Measurements from ENCODE around the gene GATA3. TPM values are rescaled to one million over a fixed set of nuclear protein-coding genes. Genes with fewer than 3 reads are reported as not detected.

Gene GATA3
- total RNA-seq, 1 donor from 2014 or later, result 1.4 TPM

DNA sequence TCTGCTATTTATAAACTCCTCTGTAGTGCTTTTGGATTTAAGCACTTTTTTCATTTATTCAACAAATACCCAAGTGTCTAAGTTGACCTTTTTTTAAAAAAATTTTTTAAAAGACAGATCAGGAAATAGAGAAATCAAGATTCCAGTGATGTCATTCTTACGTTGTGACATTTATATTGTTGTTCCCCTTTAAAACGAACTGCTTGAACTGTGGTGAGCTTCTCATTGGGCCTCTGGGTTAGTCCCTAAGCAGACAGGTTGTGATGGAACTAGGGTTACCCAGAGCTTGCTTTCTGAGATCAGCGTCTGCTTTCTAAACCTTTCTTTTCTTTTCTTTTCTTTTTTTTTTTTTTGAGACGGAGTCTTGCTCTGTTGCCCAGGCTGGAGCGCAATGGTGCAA, 22.4 kb downstream of the GATA3 start:
- H3K9me3 ChIP-seq (replicated peaks), result no peaks in the 10 kb centered on the region
- no peak overlapping the region for H3K4me3 ChIP-seq
- no peaks in the 10 kb centered on the region for H3K36me3 ChIP-seq
- DNase-seq, result no peak
- H3K27me3 ChIP-seq (ENCODE audit: low read depth), result peaks cover 48% of the 10 kb centered on the region
- no peak overlapping the region for H3K27ac ChIP-seq (replicated peaks)
- H3K4me1 ChIP-seq, result no peaks in the 10 kb centered on the region
- no peak for TF ChIP-seq CTCF (IDR thresholded peaks at IDR 0.05; ENCODE audit: borderline replicate concordance)
- intact Hi-C loops (cut with micrococcal nuclease), result no loop called here

DNA sequence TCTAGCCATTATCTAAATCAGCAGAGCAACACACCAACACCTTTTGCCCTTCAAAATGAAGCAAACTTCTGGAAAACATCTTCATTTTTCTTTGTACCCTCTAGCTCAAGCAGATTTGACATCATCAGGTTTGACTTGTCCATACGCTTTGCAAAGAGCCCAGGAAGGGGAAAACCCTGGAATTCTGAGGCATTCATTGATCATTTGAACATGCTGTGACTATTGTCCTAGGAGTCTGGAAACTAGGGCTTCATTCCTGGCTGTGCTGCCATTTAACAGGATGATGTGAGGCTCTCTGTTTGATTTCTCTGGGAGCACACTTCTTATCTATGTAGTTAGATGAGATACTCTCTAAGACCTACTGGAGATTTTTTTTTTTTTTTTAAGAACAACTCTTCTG, 23.5 kb downstream of the GATA3 start:
- Histone ChIP-seq H3K27ac (replicated peaks) (no peak overlapping the region), H3K27me3 (ENCODE audit: low read depth) (peaks cover 49% of the 10 kb centered on the region), H3K9me3 (replicated peaks) (no peaks in the 10 kb centered on the region), H3K4me1 (no peaks in the 10 kb centered on the region), H3K4me3 (no peak overlapping the region), H3K36me3 (no peaks in the 10 kb centered on the region)
- TF ChIP-seq CTCF (IDR thresholded peaks at IDR 0.05; ENCODE audit: borderline replicate concordance), result no peak
- intact Hi-C loops (cut with micrococcal nuclease), result no loop called here
- no peak for DNase-seq

DNA sequence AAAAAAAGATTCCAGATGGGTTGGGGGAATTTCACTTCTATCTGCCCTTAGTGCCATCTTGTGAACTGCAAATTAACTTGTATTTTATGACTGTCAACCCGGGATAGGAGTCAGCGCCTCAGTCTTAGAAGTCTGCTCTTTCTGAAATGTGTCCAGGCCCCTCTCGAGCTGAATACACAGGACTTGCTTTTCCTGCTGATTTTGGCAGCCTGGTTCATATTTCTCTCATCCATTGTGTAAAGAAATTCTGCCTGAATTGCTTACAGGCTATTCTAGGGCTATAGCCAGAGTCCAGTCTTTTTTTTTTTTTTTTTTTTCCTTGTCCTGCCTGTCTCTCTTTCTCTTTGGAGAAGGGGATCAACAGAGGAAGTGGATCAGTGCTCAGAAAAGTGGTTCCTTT, 24.6 kb downstream of the GATA3 start:
- Histone ChIP-seq H3K4me3 (no peak overlapping the region), H3K9me3 (replicated peaks) (no peaks in the 10 kb centered on the region), H3K36me3 (no peaks in the 10 kb centered on the region), H3K4me1 (no peaks in the 10 kb centered on the region), H3K27me3 (ENCODE audit: low read depth) (peaks cover 49% of the 10 kb centered on the region), H3K27ac (replicated peaks) (no peak overlapping the region)
- no peak for DNase-seq
- intact Hi-C loops (cut with micrococcal nuclease), result no loop called here
- TF ChIP-seq CTCF (IDR thresholded peaks at IDR 0.05; ENCODE audit: borderline replicate concordance), result no peak

GRCh38 chr10:8084799-8085198, 30.3 kb downstream of the GATA3 start:
- no peaks in the 10 kb centered on the region for H3K4me1 ChIP-seq
- H3K27me3 ChIP-seq (ENCODE audit: low read depth), result peaks cover 32% of the 10 kb centered on the region
- no peak for DNase-seq

DNA sequence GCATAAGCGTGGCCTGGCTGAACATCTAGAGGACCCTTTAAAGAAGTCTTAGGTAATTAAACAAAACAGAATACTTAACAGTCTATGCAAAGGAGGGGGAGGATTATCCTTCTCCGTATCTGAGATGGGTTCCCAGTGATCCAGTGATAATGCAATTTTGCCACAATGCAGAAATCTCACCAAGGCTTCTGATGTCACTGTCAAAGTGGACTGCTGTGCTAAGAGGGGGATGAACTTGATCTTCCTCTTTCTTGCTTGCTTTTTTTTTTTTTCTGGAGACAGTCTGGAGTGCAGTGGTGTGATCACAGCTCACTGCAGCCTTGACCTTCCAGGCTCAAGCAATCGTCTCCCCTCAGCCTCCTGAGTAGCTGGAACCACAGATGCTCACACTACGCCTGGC, 30.8 kb downstream of the GATA3 start:
- no peak for DNase-seq
- intact Hi-C loops (cut with micrococcal nuclease), result no loop called here
- H3K27me3 ChIP-seq (ENCODE audit: low read depth), result peaks cover 27% of the 10 kb centered on the region
- H3K36me3 ChIP-seq, result no peaks in the 10 kb centered on the region
- no peaks in the 10 kb centered on the region for H3K9me3 ChIP-seq (replicated peaks)
- H3K27ac ChIP-seq (replicated peaks), result no peak overlapping the region
- no peak for TF ChIP-seq CTCF (IDR thresholded peaks at IDR 0.05; ENCODE audit: borderline replicate concordance)
- H3K4me3 ChIP-seq, result no peak overlapping the region
- no peaks in the 10 kb centered on the region for H3K4me1 ChIP-seq

More at GRCh38 chr10:8084799-8085198, 30.3 kb downstream of the GATA3 start:
- Histone ChIP-seq H3K9me3 (replicated peaks) (no peaks in the 10 kb centered on the region), H3K4me3 (no peak overlapping the region), H3K27ac (replicated peaks) (no peak overlapping the region), H3K36me3 (no peaks in the 10 kb centered on the region)
- intact Hi-C loops (cut with micrococcal nuclease), result no loop called here
- no peak for TF ChIP-seq CTCF (IDR thresholded peaks at IDR 0.05; ENCODE audit: borderline replicate concordance)

- intact Hi-C loops (cut with micrococcal nuclease), result no loop called here
Measured at GRCh38 chr10:8086315-8086714, 31.8 kb downstream of the GATA3 start.

More at GRCh38 chr10:8086315-8086714, 31.8 kb downstream of the GATA3 start:
- Histone ChIP-seq H3K27me3 (ENCODE audit: low read depth) (peaks cover 17% of the 10 kb centered on the region), H3K4me1 (no peaks in the 10 kb centered on the region), H3K36me3 (no peaks in the 10 kb centered on the region), H3K9me3 (replicated peaks) (no peaks in the 10 kb centered on the region), H3K27ac (replicated peaks) (no peak overlapping the region), H3K4me3 (no peak overlapping the region)
- TF ChIP-seq CTCF (IDR thresholded peaks at IDR 0.05; ENCODE audit: borderline replicate concordance), result no peak
- no peak for DNase-seq

Data from left ventricle myocardium inferior (tissue), 1 donor.